Cardiac septum (tissue), 1 donor: Measurements from ENCODE around the gene TFAP2C. TPM values are rescaled to one million over a fixed set of nuclear protein-coding genes. Genes with fewer than 3 reads are reported as not detected.
"Not testable (repeated sequence)": the region's sequence is repeated elsewhere in the genome, so short reads cannot be mapped to it uniquely, and the experiment has no call there.

Experiments
- DNase-seq: peaks from one replicate; pipeline ENCODE4 v3.0.0-alpha.2; 2020; ENCODE audit warnings: low spot score
- intact Hi-C: fragments of 100-400 bp; cut with DNase I; formaldehyde crosslinking; loops from one replicate; pipeline ENCODE4 v1.14.0; 2022
- total RNA-seq: library from RNA; stranded (reverse); fragmentation: NEBNext Ultra II Directional; extraction: Animal tissue kit (Norgen Biotek cat#: 25700); gene quantifications from one replicate; pipeline ENCODE4 v1.2.1, GENCODE V29; 2021
- donor health status: DM: no; HTN: no; CAD: no.

Gene TFAP2C
- total RNA-seq, 1 donor from 2014 or later = 0.22 TPM

- no peak for DNase-seq
- intact Hi-C loops = no loop called here
Observed at GRCh38 chr20:56610098-56610497, 19.0 kb upstream of the TFAP2C start.

- intact Hi-C loops = no loop called here
- DNase-seq = no peak
Observed at GRCh38 chr20:56614196-56614595, 14.9 kb upstream of the TFAP2C start.

GRCh38 chr20:56616716-56617115 is 12.4 kb upstream of the TFAP2C start:
- intact Hi-C loops = no loop called here
- DNase-seq = no peak

- intact Hi-C loops = no loop called here
- no peak for DNase-seq
Observed at GRCh38 chr20:56617489-56617888, 11.6 kb upstream of the TFAP2C start.

- DNase-seq = no peak
Observed at GRCh38 chr20:56621730-56622129, 7.4 kb upstream of the TFAP2C start.

GRCh38 chr20:56623930-56624329 is 5.2 kb upstream of the TFAP2C start:
- intact Hi-C loops, DNase-seq: not testable (repeated sequence)

More at GRCh38 chr20:56621730-56622129, 7.4 kb upstream of the TFAP2C start:
- intact Hi-C loops = no loop called here

GRCh38 chr20:56624786-56625681 is 4.1 kb upstream of the TFAP2C start:
- no peak for DNase-seq

GRCh38 chr20:56625837-56626236 is 3.3 kb upstream of the TFAP2C start:
- intact Hi-C loops = no loop called here
- no peak for DNase-seq

More at GRCh38 chr20:56624786-56625681, 4.1 kb upstream of the TFAP2C start:
- intact Hi-C loops = no loop called here

- intact Hi-C loops = no loop called here
- no peak for DNase-seq
Observed at GRCh38 chr20:56626367-56627121, 2.6 kb upstream of the TFAP2C start.

GRCh38 chr20:56627122-56628014 is 1.7 kb upstream of the TFAP2C start:
- intact Hi-C loops = no loop called here
- DNase-seq = no peak

- intact Hi-C loops = no loop called here
- DNase-seq = no peak
Observed at GRCh38 chr20:56628015-56628872, 862 bp upstream of the TFAP2C start.

GRCh38 chr20:56629464-56630085 is 469 bp downstream of the TFAP2C start:
- intact Hi-C loops = no loop called here
- no peak for DNase-seq

GRCh38 chr20:56630086-56630493 is 984 bp downstream of the TFAP2C start:
- no peak for DNase-seq
- intact Hi-C loops = no loop called here

- DNase-seq = no peak
- intact Hi-C loops = no loop called here
Observed at GRCh38 chr20:56630506-56631317, 1.6 kb downstream of the TFAP2C start.

- intact Hi-C loops = no loop called here
- DNase-seq = no peak
Observed at GRCh38 chr20:56631318-56631989, 2.3 kb downstream of the TFAP2C start.

GRCh38 chr20:56631990-56632327 is 2.9 kb downstream of the TFAP2C start:
- intact Hi-C loops = no loop called here
- no peak for DNase-seq

- DNase-seq = no peak
- intact Hi-C loops = no loop called here
Observed at GRCh38 chr20:56634307-56634706, 5.2 kb downstream of the TFAP2C start.
